Caco-2 (cell line): ENCODE data around the gene FGD5. TPM values are rescaled to one million over a fixed set of nuclear protein-coding genes. Genes with fewer than 3 reads are reported as not detected.

ENCODE experiments used
- BruUV-seq: library from RNA; stranded (reverse); fragments of 400-500 nt; replicated peaks from 2 replicates; lab custom pipeline; 2021; lab: Mats Ljungman, UMichigan
- CTCF ChIA-PET: fragments of 300-600 bp; sonication (Branson Sonifier 250); formaldehyde crosslinking; loops from one replicate; lab custom pipeline; 2022; ENCODE audit warnings: antibody characterized with exemption; lab: Charles Lee
- POLR2A ChIA-PET: fragments of 300-600 bp; sonication (Branson Sonifier 250); formaldehyde crosslinking; loops from one replicate; lab custom pipeline; 2022; ENCODE audit warnings: antibody characterized with exemption; lab: Charles Lee
- DNase-seq, 2 experiments: peaks; one replicate each; pipeline versions ENCODE4 v3.0.0 to v3.0.0-alpha.2; 2020 to 2022
- H3K27me3 ChIP-seq: replicated peaks from 2 replicates; pipeline ENCODE4 v1.6.0; 2011; ENCODE audit warnings: low read length; ENCODE audit not compliant: control insufficient read depth, insufficient read depth
- H3K36me3 ChIP-seq: 2 replicates; pipeline ENCODE4 v1.5.1; 2011; ENCODE audit warnings: low read length; ENCODE audit not compliant: control insufficient read depth, insufficient read depth
- H3K4me1 ChIP-seq: fragments of 250-450 bp; sonication (Bioruptor Pico); 2 replicates; pipeline ENCODE4 v1.5.1; 2020; ENCODE audit warnings: mild to moderate bottlenecking
- H3K4me3 ChIP-seq: 2 replicates; pipeline ENCODE4 v1.5.1; 2011; ENCODE audit warnings: low read depth, mild to moderate bottlenecking, control low read depth, low read length
- H3K9me3 ChIP-seq: fragments of 250-450 bp; sonication (Bioruptor Pico); 2 replicates; pipeline ENCODE4 v1.5.1; 2020; ENCODE audit warnings: mild to moderate bottlenecking, moderate library complexity
- H3K27ac Mint-ChIP-seq: one replicate; pipeline ENCODE4 v1.8.0; 2022; ENCODE audit warnings: mixed read lengths; ENCODE audit not compliant: unreplicated experiment
- H3K27me3 Mint-ChIP-seq: one replicate; pipeline ENCODE4 v1.8.0; 2022; ENCODE audit warnings: mixed read lengths; ENCODE audit not compliant: insufficient read depth, unreplicated experiment
- H3K36me3 Mint-ChIP-seq: one replicate; pipeline ENCODE4 v1.8.0; 2022; ENCODE audit warnings: mild to moderate bottlenecking, mixed read lengths; ENCODE audit not compliant: insufficient read depth, unreplicated experiment
- H3K4me1 Mint-ChIP-seq: one replicate; pipeline ENCODE4 v1.8.0; 2022; ENCODE audit warnings: low read depth, mixed read lengths; ENCODE audit not compliant: unreplicated experiment
- H3K4me3 Mint-ChIP-seq: one replicate; pipeline ENCODE4 v1.8.0; 2022; ENCODE audit warnings: mild to moderate bottlenecking, moderate library complexity, mixed read lengths; ENCODE audit not compliant: unreplicated experiment
- H3K9me3 Mint-ChIP-seq: one replicate; pipeline ENCODE4 v1.8.0; 2022; ENCODE audit warnings: mixed read lengths; ENCODE audit not compliant: unreplicated experiment
- CTCF ChIP-seq, 2 experiments: fragments of 200-600 bp in 1 of 2; IDR thresholded peaks; 1 replicate in 1 of 2; 2 replicates in 1 of 2; pipeline versions ENCODE4 v1.5.1 to v1.8.0; 2011 to 2022; ENCODE audit warnings: antibody characterized with exemption in 1 of 2, control low read depth in 1 of 2, inconsistent platforms in 1 of 2, low read depth in 1 of 2, low read length in 1 of 2, mild to moderate bottlenecking in 1 of 2, moderate library complexity in 1 of 2; ENCODE audit not compliant: insufficient read depth in 1 of 2, severe bottlenecking in 1 of 2, unreplicated experiment in 1 of 2
- intact Hi-C: fragments of 100-400 bp; cut with micrococcal nuclease; formaldehyde crosslinking; loops from one replicate; pipeline ENCODE4 v1.10.0; 2022; ENCODE audit not compliant: unreplicated experiment
- total RNA-seq: library from RNA; stranded (reverse); gene quantifications from 2 replicates; pipeline ENCODE4 v1.2.3, GENCODE V29; 2022

FGD5 gene
- total RNA-seq, 1 experiment from 2014 or later: 0.25 TPM

DNA sequence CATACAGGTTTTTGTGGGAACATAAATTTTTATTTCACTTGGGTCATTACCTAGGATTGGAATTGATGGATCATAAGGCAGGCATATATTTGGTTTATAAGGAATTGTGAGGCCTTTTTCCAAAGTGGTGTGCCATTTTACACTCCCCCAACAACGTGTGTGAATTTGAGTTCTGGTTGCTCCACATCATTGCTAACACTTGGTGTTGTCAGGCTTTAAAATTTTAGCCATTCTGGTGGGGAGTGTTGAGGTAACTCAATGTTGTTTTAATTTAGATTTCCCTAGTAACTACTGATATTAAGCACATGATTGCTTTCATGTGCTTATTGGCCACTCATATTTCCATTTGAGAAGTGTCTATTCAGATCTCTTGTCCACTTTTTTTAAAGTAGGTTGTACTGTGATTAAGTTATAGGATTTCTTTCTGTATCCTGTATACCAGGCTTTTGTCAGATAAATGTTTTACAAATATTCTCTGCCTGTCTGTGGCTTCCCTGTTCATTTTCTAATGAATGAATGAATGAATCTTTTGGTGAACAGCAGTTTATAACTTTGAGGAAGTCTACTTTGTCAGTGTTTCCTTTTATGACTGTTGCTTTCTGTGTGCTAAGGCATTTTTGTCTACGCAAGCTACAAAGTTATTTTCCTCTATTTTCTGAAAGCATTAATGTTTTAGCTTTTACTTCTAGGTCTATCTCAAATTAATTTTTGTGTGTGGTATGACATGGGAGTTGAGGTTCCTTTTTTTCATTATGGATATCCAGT is 110.7 kb downstream of the FGD5 start:
- no TSS peak for BruUV-seq
- H3K4me3 Mint-ChIP-seq: no peak overlapping the region
- no peaks in the 10 kb centered on the region for H3K27me3 Mint-ChIP-seq
- Histone ChIP-seq H3K9me3 (no peaks in the 10 kb centered on the region), H3K27me3 (no peaks in the 10 kb centered on the region), H3K4me3 (no peak overlapping the region), H3K4me1 (no peaks in the 10 kb centered on the region), H3K36me3 (no peaks in the 10 kb centered on the region)
- intact Hi-C loops: loop anchor here (5.0 kb wide), 2 partner anchors 88 to 118 kb away; no protein-coding TSS in a partner anchor
- CTCF ChIA-PET: no interaction called here
- no peaks in the 10 kb centered on the region for H3K9me3 Mint-ChIP-seq
- no peak for DNase-seq
- POLR2A ChIA-PET: no interaction called here
- H3K4me1 Mint-ChIP-seq: no peaks in the 10 kb centered on the region
- H3K27ac Mint-ChIP-seq: no peak overlapping the region
- no peaks in the 10 kb centered on the region for H3K36me3 Mint-ChIP-seq
- no peak for TF ChIP-seq CTCF (IDR thresholded peaks at IDR 0.05; ENCODE audit: insufficient read depth in 1 of 2, low read depth in 1 of 2, low read length in 1 of 2, severe bottlenecking in 1 of 2, unreplicated experiment in 1 of 2)

DNA sequence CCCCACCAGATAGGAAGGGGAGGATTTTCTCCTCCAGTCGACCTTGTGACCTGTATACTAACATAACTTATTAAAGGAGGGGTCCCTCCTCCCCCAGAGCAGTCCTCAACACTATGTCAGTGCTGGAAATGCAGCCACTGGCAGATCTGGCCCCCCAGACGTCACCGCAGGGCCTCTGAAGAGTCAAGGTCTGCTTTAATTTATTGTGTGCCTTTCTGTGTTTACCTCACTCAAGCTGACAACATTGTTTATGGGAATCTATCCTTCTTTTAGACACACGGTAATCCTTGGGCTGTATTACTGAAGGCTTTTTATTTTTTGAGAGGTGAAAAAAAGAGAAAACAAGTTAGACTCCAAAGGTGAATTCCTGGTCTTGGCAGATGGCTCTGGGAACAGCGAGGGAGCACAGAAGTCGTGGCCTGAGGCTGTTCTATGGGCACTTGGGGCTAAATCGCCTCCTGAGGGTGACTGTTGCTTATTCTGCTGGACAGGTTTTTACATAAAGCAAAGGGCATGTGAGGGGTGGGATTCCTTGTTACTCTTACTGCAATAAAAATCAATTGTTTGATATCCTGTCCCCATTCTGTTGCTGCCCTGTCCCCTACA is 115.2 kb downstream of the FGD5 start:
- Histone ChIP-seq H3K9me3 (no peaks in the 10 kb centered on the region), H3K27me3 (no peaks in the 10 kb centered on the region), H3K36me3 (no peaks in the 10 kb centered on the region), H3K4me1 (peaks cover 13% of the 10 kb centered on the region), H3K4me3 (no peak overlapping the region)
- H3K9me3 Mint-ChIP-seq: no peaks in the 10 kb centered on the region
- no peak for TF ChIP-seq CTCF (IDR thresholded peaks at IDR 0.05; ENCODE audit: insufficient read depth in 1 of 2, low read depth in 1 of 2, low read length in 1 of 2, severe bottlenecking in 1 of 2, unreplicated experiment in 1 of 2)
- H3K27me3 Mint-ChIP-seq: no peaks in the 10 kb centered on the region
- ChIA-PET CTCF (interaction anchor here (0.7 kb wide), 1 partner anchor 13 kb away, joined by 8 read pairs; no protein-coding TSS in a partner anchor), POLR2A (no interaction called here)
- no peaks in the 10 kb centered on the region for H3K4me1 Mint-ChIP-seq
- BruUV-seq: no TSS peak
- no peak overlapping the region for H3K4me3 Mint-ChIP-seq
- no peaks in the 10 kb centered on the region for H3K36me3 Mint-ChIP-seq
- intact Hi-C loops: no loop called here
- no peak overlapping the region for H3K27ac Mint-ChIP-seq
- DNase-seq: no peak

- intact Hi-C loops: no loop called here
- CTCF ChIA-PET: no interaction called here
- no peak overlapping the region for H3K27ac Mint-ChIP-seq
- no peaks in the 10 kb centered on the region for H3K4me1 Mint-ChIP-seq
- no peak overlapping the region for H3K4me3 ChIP-seq
- H3K4me3 Mint-ChIP-seq: no peak overlapping the region
- H3K36me3 ChIP-seq: no peaks in the 10 kb centered on the region
- H3K9me3 Mint-ChIP-seq: no peaks in the 10 kb centered on the region
- no peak for TF ChIP-seq CTCF (IDR thresholded peaks at IDR 0.05; ENCODE audit: insufficient read depth in 1 of 2, low read depth in 1 of 2, low read length in 1 of 2, severe bottlenecking in 1 of 2, unreplicated experiment in 1 of 2)
- H3K9me3 ChIP-seq: no peaks in the 10 kb centered on the region
- H3K27me3 Mint-ChIP-seq: no peaks in the 10 kb centered on the region
- DNase-seq: no peak
- POLR2A ChIA-PET: no interaction called here
- no peaks in the 10 kb centered on the region for H3K27me3 ChIP-seq
- no TSS peak for BruUV-seq
- H3K4me1 ChIP-seq: peaks cover 13% of the 10 kb centered on the region
- H3K36me3 Mint-ChIP-seq: no peaks in the 10 kb centered on the region
These were observed 117.0 kb downstream of the FGD5 start for GRCh38 chr3:14935592-14936345.
